Cardiac muscle cell (in vitro differentiated cells and primary cell): ENCODE data around the gene SSBP3. TPM values are rescaled to one million over a fixed set of nuclear protein-coding genes. Genes with fewer than 3 reads are reported as not detected.

Experiments
- DNase-seq, 2 donors: peaks; one replicate each; pipeline versions ENCODE4 v3.0.0 to v3.0.0-alpha.2; 2010 to 2017; ENCODE audit warnings: low read depth in 1 of 2, low spot score in 1 of 2
- H3K27ac ChIP-seq: fragments of 200-600 bp; sonication (generic); 2 replicates; pipeline ENCODE4 v1.5.1; 2016
- H3K27me3 ChIP-seq: fragments of 200-600 bp; sonication (generic); 2 replicates; pipeline ENCODE4 v1.6.0; 2016; ENCODE audit warnings: control low read depth
- H3K36me3 ChIP-seq: fragments of 200-600 bp; sonication (generic); 2 replicates; pipeline ENCODE4 v1.5.1; 2016; ENCODE audit warnings: control low read depth
- H3K4me1 ChIP-seq: fragments of 200-600 bp; sonication (generic); 2 replicates; pipeline ENCODE4 v1.8.1; 2017; ENCODE audit warnings: low read depth, mild to moderate bottlenecking, mixed run types
- H3K4me3 ChIP-seq: fragments of 200-600 bp; sonication (generic); 2 replicates; pipeline ENCODE4 v1.5.1; 2016; ENCODE audit warnings: mild to moderate bottlenecking
- H3K9me3 ChIP-seq: fragments of 200-600 bp; sonication (generic); 2 replicates; pipeline ENCODE4 v1.5.1; 2017; ENCODE audit warnings: low read depth, mild to moderate bottlenecking, control low read depth
- CTCF ChIP-seq: IDR thresholded peaks from 2 replicates; pipeline ENCODE4 v1.5.1; 2012; ENCODE audit warnings: low read depth, mild to moderate bottlenecking, low read length
- polyA plus RNA-seq: library from polyadenylated mRNA; unstranded; fragments of >200 nt; fragmentation: Nextera tagmentation; extraction: Ambion mirVana; gene quantifications from 2 replicates; pipeline ENCODE4 v1.2.1, GENCODE V29; 2016
- total RNA-seq: library from RNA; depleted of rRNA; stranded (reverse); fragments of >200 nt; gene quantifications from 2 replicates; pipeline ENCODE4 v1.2.3, GENCODE V29; 2016

Gene SSBP3
- total and polyA plus RNA-seq, 2 experiments from 2014 or later, result 40.2 to 81.0 TPM

GRCh38 chr1:54262244-54262643 lies 143.9 kb downstream of the SSBP3 start:
- no peak for TF ChIP-seq CTCF
- Histone ChIP-seq H3K4me1 (peaks cover 9% of the 10 kb centered on the region), H3K36me3 (no peaks in the 10 kb centered on the region), H3K9me3 (no peaks in the 10 kb centered on the region), H3K27ac (no peak overlapping the region), H3K4me3 (no peak overlapping the region), H3K27me3 (no peaks in the 10 kb centered on the region)
- DNase-seq, result no peak

GRCh38 chr1:54260810-54261209 lies 145.4 kb downstream of the SSBP3 start:
- no peak overlapping the region for H3K4me3 ChIP-seq
- H3K9me3 ChIP-seq, result no peaks in the 10 kb centered on the region
- no peak overlapping the region for H3K27ac ChIP-seq
- DNase-seq, result no peak
- no peak for TF ChIP-seq CTCF
- no peaks in the 10 kb centered on the region for H3K27me3 ChIP-seq
- no peaks in the 10 kb centered on the region for H3K36me3 ChIP-seq
- H3K4me1 ChIP-seq, result peaks cover 9% of the 10 kb centered on the region

GRCh38 chr1:54259546-54260140 lies 146.6 kb downstream of the SSBP3 start:
- TF ChIP-seq CTCF, result no peak
- Histone ChIP-seq H3K27ac (no peak overlapping the region), H3K4me1 (peaks cover 4% of the 10 kb centered on the region), H3K36me3 (no peaks in the 10 kb centered on the region), H3K9me3 (no peaks in the 10 kb centered on the region), H3K27me3 (no peaks in the 10 kb centered on the region), H3K4me3 (no peak overlapping the region)
- no peak for DNase-seq

GRCh38 chr1:54257876-54258275 lies 148.3 kb downstream of the SSBP3 start:
- Histone ChIP-seq H3K27me3 (no peaks in the 10 kb centered on the region), H3K4me3 (no peak overlapping the region), H3K4me1 (no peaks in the 10 kb centered on the region), H3K36me3 (no peaks in the 10 kb centered on the region), H3K9me3 (no peaks in the 10 kb centered on the region), H3K27ac (no peak overlapping the region)
- no peak for DNase-seq
- no peak for TF ChIP-seq CTCF

- DNase-seq, result no peak
These were observed 148.9 kb downstream of the SSBP3 start for GRCh38 chr1:54257346-54257620.

More at GRCh38 chr1:54257346-54257620, 148.9 kb downstream of the SSBP3 start:
- H3K9me3 ChIP-seq, result no peaks in the 10 kb centered on the region
- no peaks in the 10 kb centered on the region for H3K36me3 ChIP-seq
- no peak for TF ChIP-seq CTCF
- no peaks in the 10 kb centered on the region for H3K27me3 ChIP-seq
- no peak overlapping the region for H3K4me3 ChIP-seq
- H3K4me1 ChIP-seq, result no peaks in the 10 kb centered on the region
- H3K27ac ChIP-seq, result no peak overlapping the region
